Measurements from ENCODE around the gene EPN1. TPM values are rescaled to one million over a fixed set of nuclear protein-coding genes. Genes with fewer than 3 reads are reported as not detected.

The EPN1 gene
- total and polyA plus RNA-seq, 2 of the 8 experiments (the other 6 are each of a cell fraction or from before 2014, with no cell fraction given): 49.6 to 200 TPM

GRCh38 chr19:55702131-55702627, 27.2 kb downstream of the EPN1 start:
- 87% methylated on average over 13 of the region's 13 CpGs; no CpG with 5 or more reads in 1 of the 2 experiments for WGBS, 2 experiments (ENCODE audit: extremely low coverage in 1 of 2, insufficient coverage in 1 of 2, insufficient read length in 1 of 2, insufficient replicate concordance in 2 of 2, low coverage in 1 of 2, low lambda C conversion rate in 2 of 2, missing lambda C conversion rate in 1 of 2)
- Histone ChIP-seq H4K91ac (replicated peaks; ENCODE audit: insufficient read length, low read length) (no peak overlapping the region), H4K5ac (ENCODE audit: insufficient read length, low read depth, low read length) (no peak overlapping the region), H3K79me1 (ENCODE audit: low read depth, low read length) (no peaks in the 10 kb centered on the region), H4K8ac (ENCODE audit: extremely low read depth, insufficient read depth, low read length) (no peak overlapping the region), H3K4me3 (ENCODE audit: extremely low read depth in 1 of 4, insufficient read depth in 2 of 4, low read depth in 3 of 4, low read length in 4 of 4) (no peak overlapping the region), H4K20me1 (replicated peaks in 1 of 2; ENCODE audit: control insufficient read depth in 1 of 2, insufficient read depth in 2 of 2, low read length in 2 of 2) (peaks cover 0 to 1% of the 10 kb centered on the region in 2 experiments), H3K27me3 (replicated peaks in 1 of 4; ENCODE audit: control insufficient read depth in 3 of 4, extremely low read depth in 1 of 4, insufficient read depth in 3 of 4, low read length in 3 of 4) (no peaks in the 10 kb centered on the region), H2BK5ac (ENCODE audit: low read depth, low read length) (no peak overlapping the region), H2BK12ac (ENCODE audit: low read depth, low read length) (no peak overlapping the region), H3K4ac (replicated peaks; ENCODE audit: insufficient read length, low read depth, low read length) (no peak overlapping the region), H3K4me2 (ENCODE audit: insufficient read depth in 1 of 2, low read depth in 2 of 2, low read length in 2 of 2) (no peak overlapping the region), H3K36me3 (ENCODE audit: control insufficient read depth in 2 of 4, insufficient read depth in 4 of 4, low read length in 3 of 4) (peaks cover 0 to 10% (median 0%) of the 10 kb centered on the region in 4 experiments; a peak in 1 of 8 replicates), H2BK15ac (ENCODE audit: low read length) (no peak overlapping the region), H2AFZ (ENCODE audit: low read length) (no peak overlapping the region), H3K9me3 (ENCODE audit: insufficient read depth in 2 of 2, low read depth in 1 of 2, low read length in 1 of 2) (peaks cover 7 to 22% of the 10 kb centered on the region in 2 experiments; a peak in 3 of 4 replicates), H3K14ac (ENCODE audit: insufficient read length) (no peak overlapping the region), H3K56ac (replicated peaks; ENCODE audit: insufficient read length, low read depth, low read length) (no peak overlapping the region), H3K79me2 (ENCODE audit: control insufficient read depth in 1 of 2, insufficient read depth in 2 of 2, low read length in 2 of 2) (no peaks in the 10 kb centered on the region), H3K4me1 (replicated peaks in 1 of 4; ENCODE audit: control insufficient read depth in 3 of 4, insufficient read depth in 4 of 4, low read length in 3 of 4) (no peaks in the 10 kb centered on the region; a peak in 1 of 7 replicates), H3K23me2 (ENCODE audit: low read depth, low read length) (no peaks in the 10 kb centered on the region), H2BK120ac (replicated peaks; ENCODE audit: low read depth, low read length) (no peak overlapping the region), H3K18ac (ENCODE audit: extremely low read depth, low read length) (no peak overlapping the region), H3K9ac (replicated peaks in 1 of 4; ENCODE audit: extremely low read depth in 1 of 4, low read depth in 3 of 4, low read length in 3 of 4) (no peak overlapping the region), H2BK20ac (ENCODE audit: low read length) (no peak overlapping the region), H3K23ac (ENCODE audit: insufficient read length) (no peak overlapping the region), H3K27ac (ENCODE audit: low read depth, low read length) (no peak overlapping the region), H2AK5ac (ENCODE audit: low read depth, low read length) (no peak overlapping the region)
- no peak for FAIRE-seq
- ChIA-PET CTCF (ENCODE audit: partially characterized antibody) (interaction anchor here (0.6 to 2.0 kb wide), 5 partner anchors 14 to 96 kb away, joined by 3 to 9 read pairs (median 3); no protein-coding TSS in a partner anchor), POLR2A (ENCODE audit: partially characterized antibody) (interaction anchor here (0.7 to 1.4 kb wide), 5 partner anchors 9 to 47 kb away, joined by 3 to 5 read pairs (median 3); partner anchors contain the start of gene U2AF2)
- no peak for DNase-seq (ENCODE audit: low read depth in 1 of 2, low spot score in 2 of 2)
- TF ChIP-seq HDAC2 (IDR thresholded peaks at IDR 0.05; ENCODE audit: borderline replicate concordance in 1 of 2, low read depth in 2 of 2, low read length in 2 of 2): no peak
- TF ChIP-seq TBP (IDR thresholded peaks at IDR 0.05; ENCODE audit: low read depth, low read length): no peak
- TF ChIP-seq CHD2 (IDR thresholded peaks at IDR 0.05; ENCODE audit: low read length): no peak
- no peak for TF ChIP-seq KDM5A (IDR thresholded peaks at IDR 0.05; ENCODE audit: low read length)
- TF ChIP-seq RXRA (IDR thresholded peaks at IDR 0.05; ENCODE audit: insufficient read depth, low read depth, low read length): no peak
- no peak for TF ChIP-seq POU5F1 (IDR thresholded peaks at IDR 0.05; ENCODE audit: low read depth, low read length)
- no peak for TF ChIP-seq USF2 (IDR thresholded peaks at IDR 0.05; ENCODE audit: low read length)
- TF ChIP-seq BRCA1 (IDR thresholded peaks at IDR 0.05; ENCODE audit: low read depth, low read length): no peak
- no peak for TF ChIP-seq YY1 (IDR thresholded peaks at IDR 0.05; ENCODE audit: low read depth, low read length)
- no peak for TF ChIP-seq EGR1 (IDR thresholded peaks at IDR 0.05; ENCODE audit: borderline replicate concordance, low read depth, low read length)
- no peak for TF ChIP-seq ATF3 (IDR thresholded peaks at IDR 0.05; ENCODE audit: insufficient read depth, low read depth, low read length)

All from H1 (cell line).